GM12801 (cell line): Measurements from ENCODE around the gene SLC8A1.

Experiments
- TF ChIP-seq, protein P1 (sequence below): IDR thresholded peaks from one replicate; pipeline ENCODE4 v1.5.1; 2011; ENCODE audit warnings: control low read depth; ENCODE audit not compliant: insufficient read length; ENCODE audit errors: extremely low read depth

Gene SLC8A1

DNA sequence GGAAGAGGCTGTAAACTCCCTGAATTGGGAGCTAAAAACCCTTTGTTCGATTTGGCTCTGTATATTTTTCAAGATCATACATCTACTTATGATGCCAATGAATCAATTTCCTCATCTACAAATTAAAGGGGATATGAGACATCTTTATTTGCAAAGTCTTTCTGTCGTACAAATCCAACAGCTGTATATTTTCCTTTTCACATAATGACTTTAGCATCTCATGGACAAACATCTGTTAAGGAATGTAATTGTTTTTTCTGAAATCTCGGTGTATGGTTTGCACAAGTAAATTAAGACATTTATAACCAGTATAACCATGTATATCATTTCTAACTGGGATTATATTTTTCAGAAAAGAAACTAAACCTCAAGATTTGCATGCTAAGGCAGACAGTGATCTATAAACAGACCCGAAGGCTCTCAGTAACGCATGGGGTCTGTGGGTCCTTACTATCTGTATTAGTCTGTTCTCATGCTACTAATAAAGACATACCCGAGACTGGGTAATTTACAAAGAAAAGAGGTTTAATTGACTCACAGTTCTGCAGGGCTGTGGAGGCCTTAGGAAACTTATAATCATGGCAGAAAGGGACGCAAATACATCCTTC, 130.8 kb downstream of the SLC8A1 start:
- TF ChIP-seq, protein P1, sequence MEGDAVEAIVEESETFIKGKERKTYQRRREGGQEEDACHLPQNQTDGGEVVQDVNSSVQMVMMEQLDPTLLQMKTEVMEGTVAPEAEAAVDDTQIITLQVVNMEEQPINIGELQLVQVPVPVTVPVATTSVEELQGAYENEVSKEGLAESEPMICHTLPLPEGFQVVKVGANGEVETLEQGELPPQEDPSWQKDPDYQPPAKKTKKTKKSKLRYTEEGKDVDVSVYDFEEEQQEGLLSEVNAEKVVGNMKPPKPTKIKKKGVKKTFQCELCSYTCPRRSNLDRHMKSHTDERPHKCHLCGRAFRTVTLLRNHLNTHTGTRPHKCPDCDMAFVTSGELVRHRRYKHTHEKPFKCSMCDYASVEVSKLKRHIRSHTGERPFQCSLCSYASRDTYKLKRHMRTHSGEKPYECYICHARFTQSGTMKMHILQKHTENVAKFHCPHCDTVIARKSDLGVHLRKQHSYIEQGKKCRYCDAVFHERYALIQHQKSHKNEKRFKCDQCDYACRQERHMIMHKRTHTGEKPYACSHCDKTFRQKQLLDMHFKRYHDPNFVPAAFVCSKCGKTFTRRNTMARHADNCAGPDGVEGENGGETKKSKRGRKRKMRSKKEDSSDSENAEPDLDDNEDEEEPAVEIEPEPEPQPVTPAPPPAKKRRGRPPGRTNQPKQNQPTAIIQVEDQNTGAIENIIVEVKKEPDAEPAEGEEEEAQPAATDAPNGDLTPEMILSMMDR = no peak

DNA sequence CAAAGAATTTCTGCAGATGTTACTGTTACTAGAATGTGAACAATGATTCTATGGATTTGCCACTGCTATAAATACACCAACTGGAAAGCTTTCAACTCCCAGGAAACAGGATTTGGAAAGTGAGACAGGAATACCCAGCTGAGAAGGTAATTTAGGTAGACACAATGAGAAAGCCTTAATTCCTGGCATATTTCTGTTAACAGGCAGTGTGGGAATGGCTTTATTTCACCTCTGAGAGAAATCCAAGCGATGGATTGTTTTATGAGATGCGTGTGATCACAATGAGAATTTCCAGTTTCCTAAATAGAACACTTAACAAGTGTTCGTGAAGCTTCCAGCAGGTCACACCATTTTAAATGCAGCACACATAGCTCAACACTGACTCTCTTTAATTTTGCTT, 133.0 kb downstream of the SLC8A1 start:
- TF ChIP-seq, protein P1 = no peak

DNA sequence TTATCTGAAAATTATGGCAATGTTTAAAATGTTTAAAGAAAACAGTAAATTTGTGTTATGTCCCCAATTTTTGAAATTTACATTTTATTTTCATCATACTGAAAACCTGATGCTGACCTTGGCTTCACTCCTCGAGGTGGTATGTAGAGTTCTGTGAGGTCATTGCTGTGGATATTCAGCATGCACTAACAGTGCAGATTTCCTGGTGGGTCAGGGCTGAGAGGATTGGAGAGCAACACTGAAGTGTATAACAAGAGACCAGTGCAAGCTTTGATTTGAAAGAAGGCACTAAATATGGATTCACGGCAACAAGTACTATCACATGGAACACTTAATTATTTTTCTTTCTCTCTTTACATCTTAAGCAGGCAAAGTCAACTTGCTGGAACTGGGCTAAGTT, 134.1 kb downstream of the SLC8A1 start:
- TF ChIP-seq, protein P1 = no peak

DNA sequence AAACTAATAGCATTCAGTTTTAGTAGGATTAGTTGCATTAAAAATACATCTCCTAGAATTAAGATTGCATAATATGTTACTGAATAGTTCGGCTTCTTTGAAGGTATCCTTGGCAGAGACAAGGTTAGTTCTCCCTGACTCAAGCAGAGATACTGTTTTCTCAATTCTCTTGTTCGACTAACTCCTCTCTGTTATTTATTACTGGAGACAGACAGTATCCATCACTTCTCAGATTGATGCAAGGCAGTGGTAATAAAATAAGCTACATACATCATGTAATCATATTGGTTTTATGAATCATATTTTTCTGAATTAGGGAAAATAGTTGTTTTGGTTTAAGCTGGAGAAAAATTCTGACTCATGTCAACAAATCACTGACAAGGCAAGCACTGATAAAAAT, 134.8 kb downstream of the SLC8A1 start:
- TF ChIP-seq, protein P1 = no peak

DNA sequence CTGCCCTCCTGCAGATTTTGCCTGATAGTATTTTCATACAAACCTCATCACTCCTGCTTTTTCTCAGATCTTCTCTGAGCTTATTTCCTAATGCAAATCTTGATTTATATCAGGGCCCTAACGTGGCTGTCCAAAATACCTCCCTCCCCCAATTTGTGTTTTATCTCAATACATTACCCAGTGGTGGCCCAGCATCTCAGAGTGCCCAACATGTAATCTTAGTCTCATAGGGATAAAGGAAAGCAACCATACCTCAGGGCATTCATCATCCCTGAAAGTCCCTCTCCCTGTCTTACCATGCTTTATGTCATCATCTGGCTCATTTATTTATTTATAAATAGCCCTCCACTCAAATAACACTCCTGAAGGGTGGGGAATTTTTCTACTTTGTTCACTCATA, 135.3 kb downstream of the SLC8A1 start:
- TF ChIP-seq, protein P1 = no peak

DNA sequence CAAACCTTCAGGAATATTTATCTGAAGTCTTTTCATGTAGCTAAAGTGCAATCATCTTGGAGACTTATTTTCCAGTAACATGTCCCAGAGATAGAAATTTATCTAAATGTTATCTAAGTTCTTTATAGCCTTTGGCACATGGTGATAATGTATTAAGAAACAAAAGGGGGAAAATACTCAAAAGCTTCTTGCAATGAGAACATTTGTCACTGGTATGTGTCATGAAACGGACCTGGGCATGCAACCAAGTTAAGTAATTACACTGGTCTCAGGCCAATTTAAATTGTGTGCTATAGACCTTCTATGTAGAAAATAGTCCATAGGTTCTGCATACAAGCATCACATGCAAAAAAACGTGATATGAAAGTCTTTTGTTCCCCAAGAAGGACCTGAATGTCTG, 136.2 kb downstream of the SLC8A1 start:
- TF ChIP-seq, protein P1 = no peak

DNA sequence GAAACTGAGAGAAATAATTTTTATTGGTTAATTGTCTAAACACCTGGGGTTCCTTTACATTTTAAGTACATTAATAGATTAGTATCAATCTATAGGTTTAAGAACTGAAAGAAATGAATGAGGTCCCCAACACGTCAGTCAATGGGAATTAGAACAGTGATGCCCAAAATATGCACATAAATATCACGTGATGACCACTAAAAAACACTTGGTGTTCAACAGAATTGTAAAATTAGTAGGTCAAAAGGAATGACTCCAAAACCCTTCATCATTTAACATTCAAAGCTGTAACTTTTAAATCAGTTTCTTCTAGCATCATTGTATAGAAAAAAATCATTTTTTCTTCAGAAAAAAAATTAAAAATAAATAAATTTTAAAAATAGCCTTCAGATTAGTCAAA, 140.9 kb downstream of the SLC8A1 start:
- TF ChIP-seq, protein P1 = no peak

DNA sequence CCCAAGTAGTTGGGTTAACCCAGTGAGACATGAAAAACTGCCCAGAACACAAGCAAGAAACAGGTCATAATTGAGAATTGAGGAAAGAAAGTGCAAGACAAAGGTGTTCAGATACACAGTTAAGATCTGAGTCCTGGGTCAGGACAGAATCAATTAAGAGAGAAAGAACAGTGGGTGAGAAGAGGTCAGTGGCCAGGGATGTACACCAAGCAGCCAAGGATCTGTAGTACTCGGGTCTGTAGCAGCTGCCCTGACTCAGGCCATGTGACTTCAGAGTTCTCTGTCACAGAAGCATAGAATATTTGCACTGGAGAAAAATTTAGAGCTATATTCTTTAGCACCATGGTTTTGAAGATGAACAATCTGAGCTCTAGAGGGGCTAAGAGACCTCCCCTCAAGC, 141.6 kb downstream of the SLC8A1 start:
- TF ChIP-seq, protein P1 = no peak
